Measurements from ENCODE around the gene KIF18B. TPM values are rescaled to one million over a fixed set of nuclear protein-coding genes. Genes with fewer than 3 reads are reported as not detected.
A peak's percentile ranks its signal among the peaks of the same experiment; 100 is the strongest.

Gene KIF18B
- total RNA-seq, 1 donor from 2014 or later = not detected

DNA sequence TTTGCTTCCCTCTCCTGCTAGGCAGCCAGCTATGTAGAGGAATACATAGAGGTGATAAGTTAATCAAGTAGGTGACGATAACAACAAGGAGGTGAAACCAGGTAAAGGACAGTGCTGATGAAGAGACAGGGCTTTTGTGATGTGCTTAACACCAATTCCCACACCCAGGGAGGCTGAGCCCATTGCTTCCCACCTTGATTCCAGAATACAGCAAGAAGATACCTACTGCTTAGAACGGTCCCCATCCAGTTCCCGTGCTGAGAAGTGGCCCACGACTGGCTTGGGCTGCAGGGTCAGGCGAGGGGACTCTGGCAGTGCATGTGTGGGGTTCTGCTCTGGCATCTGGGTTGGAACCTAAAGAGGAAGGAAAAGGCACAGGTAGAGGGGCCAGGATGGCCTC lies 16.2 kb downstream of the KIF18B start:
- peaks cover 5% of the 10 kb centered on the region for H3K36me3 ChIP-seq (ENCODE audit: control insufficient read depth, insufficient read depth, low read length)

DNA sequence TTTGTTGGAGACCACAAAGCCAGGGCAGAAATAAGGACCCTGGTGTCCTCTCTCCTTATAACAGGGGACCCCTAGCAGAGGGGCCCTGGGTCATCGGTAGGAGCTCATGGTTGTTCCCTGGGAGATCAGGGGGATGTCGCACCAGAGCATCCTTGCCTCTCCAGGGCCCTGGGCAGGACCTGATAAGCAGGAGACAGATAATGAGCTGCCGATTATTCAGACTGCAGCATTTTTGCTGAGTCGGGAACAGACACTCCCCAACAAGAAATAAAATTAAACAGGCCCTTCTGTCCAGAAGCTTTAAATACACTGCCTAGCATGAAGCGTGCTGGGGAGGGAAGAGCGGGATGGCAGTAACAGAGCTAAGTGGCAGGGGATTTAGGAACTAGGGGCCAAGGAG lies 16.9 kb downstream of the KIF18B start:
- Histone ChIP-seq H3K36me3 (ENCODE audit: control insufficient read depth, insufficient read depth, low read length) (peaks cover 5% of the 10 kb centered on the region), H3K4me3 (ENCODE audit: low read depth, low read length) (no peak overlapping the region), H3K27me3 (ENCODE audit: control insufficient read depth, insufficient read depth, low read length) (no peaks in the 10 kb centered on the region)
- TF ChIP-seq, protein P1, sequence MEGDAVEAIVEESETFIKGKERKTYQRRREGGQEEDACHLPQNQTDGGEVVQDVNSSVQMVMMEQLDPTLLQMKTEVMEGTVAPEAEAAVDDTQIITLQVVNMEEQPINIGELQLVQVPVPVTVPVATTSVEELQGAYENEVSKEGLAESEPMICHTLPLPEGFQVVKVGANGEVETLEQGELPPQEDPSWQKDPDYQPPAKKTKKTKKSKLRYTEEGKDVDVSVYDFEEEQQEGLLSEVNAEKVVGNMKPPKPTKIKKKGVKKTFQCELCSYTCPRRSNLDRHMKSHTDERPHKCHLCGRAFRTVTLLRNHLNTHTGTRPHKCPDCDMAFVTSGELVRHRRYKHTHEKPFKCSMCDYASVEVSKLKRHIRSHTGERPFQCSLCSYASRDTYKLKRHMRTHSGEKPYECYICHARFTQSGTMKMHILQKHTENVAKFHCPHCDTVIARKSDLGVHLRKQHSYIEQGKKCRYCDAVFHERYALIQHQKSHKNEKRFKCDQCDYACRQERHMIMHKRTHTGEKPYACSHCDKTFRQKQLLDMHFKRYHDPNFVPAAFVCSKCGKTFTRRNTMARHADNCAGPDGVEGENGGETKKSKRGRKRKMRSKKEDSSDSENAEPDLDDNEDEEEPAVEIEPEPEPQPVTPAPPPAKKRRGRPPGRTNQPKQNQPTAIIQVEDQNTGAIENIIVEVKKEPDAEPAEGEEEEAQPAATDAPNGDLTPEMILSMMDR (IDR thresholded peaks at IDR 0.05; ENCODE audit: insufficient read depth, low read length, severe bottlenecking) = no peak
- DNase-seq (ENCODE audit: low read depth) (no peak), FAIRE-seq (no peak)

More for the DNA sequence above, 16.2 kb downstream of the KIF18B start:
- FAIRE-seq = no peak
- DNase-seq (ENCODE audit: low read depth) = no peak
- TF ChIP-seq, protein P1 (IDR thresholded peaks at IDR 0.05; ENCODE audit: insufficient read depth, low read length, severe bottlenecking) = no peak
- Histone ChIP-seq H3K4me3 (ENCODE audit: low read depth, low read length) (no peak overlapping the region), H3K27me3 (ENCODE audit: control insufficient read depth, insufficient read depth, low read length) (no peaks in the 10 kb centered on the region)

DNA sequence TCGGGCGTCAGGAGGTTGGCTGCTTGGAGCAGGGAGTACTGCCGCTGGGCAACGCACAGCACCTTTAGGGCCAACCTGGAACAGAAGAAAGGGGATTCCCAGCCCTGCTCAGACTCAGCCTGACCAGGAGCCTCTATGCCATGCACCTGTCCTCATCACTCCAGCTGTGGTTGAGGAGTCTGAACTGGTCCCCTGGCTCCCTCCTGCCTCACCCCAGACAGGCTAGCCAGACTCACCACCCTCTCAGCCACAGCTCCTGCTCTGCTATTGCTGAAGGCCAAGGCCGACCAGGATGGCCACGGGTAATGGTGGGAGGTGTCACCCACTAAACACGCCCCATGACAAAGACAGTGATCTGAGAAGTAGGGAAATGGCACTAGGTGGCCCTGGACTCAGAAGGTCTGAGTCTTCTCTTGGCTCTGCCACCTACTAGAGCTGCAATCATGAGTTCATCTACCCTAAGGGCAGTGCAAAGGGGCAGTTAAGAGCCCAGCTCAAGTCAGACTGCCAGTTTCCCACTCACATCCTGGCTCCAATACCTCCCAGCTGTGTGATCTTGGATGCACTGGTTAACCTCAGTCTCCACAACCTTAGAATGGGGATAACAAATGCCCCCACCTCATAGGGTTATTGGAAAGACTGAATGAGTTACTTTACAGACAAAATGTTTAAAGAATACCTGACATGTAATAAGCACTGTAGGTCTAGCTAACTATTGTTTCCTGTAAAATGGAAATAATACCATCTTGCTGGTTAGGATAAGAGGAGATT lies 18.4 kb downstream of the KIF18B start:
- H3K27me3 ChIP-seq (ENCODE audit: control insufficient read depth, insufficient read depth, low read length) = no peaks in the 10 kb centered on the region
- no peak for DNase-seq (ENCODE audit: low read depth)
- peaks cover 5% of the 10 kb centered on the region for H3K36me3 ChIP-seq (ENCODE audit: control insufficient read depth, insufficient read depth, low read length)
- TF ChIP-seq, protein P1 (IDR thresholded peaks at IDR 0.05; ENCODE audit: insufficient read depth, low read length, severe bottlenecking) = no peak
- no peak overlapping the region for H3K4me3 ChIP-seq (ENCODE audit: low read depth, low read length)
- FAIRE-seq = peak; percentile 77

DNA sequence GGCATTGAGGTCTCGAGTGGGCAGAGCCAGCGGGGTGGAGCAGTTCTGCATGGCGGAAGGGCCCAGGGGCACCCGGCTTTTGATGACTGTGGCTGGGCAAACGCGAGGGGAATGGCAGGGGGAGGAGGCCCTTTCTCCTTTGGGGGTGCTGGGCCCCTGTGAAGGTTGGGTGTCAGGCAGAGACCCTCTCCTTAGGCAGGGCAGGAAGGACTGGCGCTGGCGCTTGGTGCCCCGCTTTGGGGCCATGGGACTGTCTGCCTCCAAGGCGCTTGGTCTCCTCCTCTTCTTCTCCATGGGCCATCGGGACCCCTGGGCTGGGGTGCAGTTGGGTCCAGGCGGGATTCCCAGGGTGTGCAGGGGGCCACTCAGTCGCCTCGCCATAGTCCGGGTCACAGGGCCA lies 19.4 kb downstream of the KIF18B start:
- peaks cover 5% of the 10 kb centered on the region for H3K36me3 ChIP-seq (ENCODE audit: control insufficient read depth, insufficient read depth, low read length)
- no peak for FAIRE-seq
- TF ChIP-seq, protein P1 (IDR thresholded peaks at IDR 0.05; ENCODE audit: insufficient read depth, low read length, severe bottlenecking) = no peak
- no peak overlapping the region for H3K4me3 ChIP-seq (ENCODE audit: low read depth, low read length)
- DNase-seq (ENCODE audit: low read depth) = no peak
- no peaks in the 10 kb centered on the region for H3K27me3 ChIP-seq (ENCODE audit: control insufficient read depth, insufficient read depth, low read length)

DNA sequence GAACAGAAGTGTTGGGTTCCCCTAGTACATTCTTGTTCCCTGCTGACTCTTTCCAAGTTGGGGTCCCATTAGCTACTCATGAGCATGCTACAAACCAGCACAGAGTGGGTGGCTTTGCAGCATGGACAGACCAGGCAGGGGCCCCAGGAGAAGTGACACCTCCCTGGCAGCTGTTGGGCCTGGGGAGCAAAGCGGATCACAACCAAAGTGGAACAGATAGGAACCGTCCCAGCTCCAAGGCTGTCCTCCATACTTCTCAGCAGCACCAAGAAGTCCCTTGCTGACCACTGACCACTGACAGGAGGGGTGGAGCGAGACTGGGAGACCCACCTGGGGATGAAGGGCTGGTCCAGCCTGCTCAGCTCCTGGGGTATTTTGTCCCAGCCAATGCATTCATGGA lies 19.9 kb downstream of the KIF18B start:
- TF ChIP-seq, protein P1 (IDR thresholded peaks at IDR 0.05; ENCODE audit: insufficient read depth, low read length, severe bottlenecking) = no peak
- Histone ChIP-seq H3K36me3 (ENCODE audit: control insufficient read depth, insufficient read depth, low read length) (peaks cover 5% of the 10 kb centered on the region), H3K27me3 (ENCODE audit: control insufficient read depth, insufficient read depth, low read length) (no peaks in the 10 kb centered on the region), H3K4me3 (ENCODE audit: low read depth, low read length) (no peak overlapping the region)
- FAIRE-seq (no peak), DNase-seq (ENCODE audit: low read depth) (no peak)

Data from bronchial epithelial cell (primary cell).